Activated B cell treated with CpG ODN at 0.5 μM for 24 hours (primary cell): Measurements from ENCODE around the gene METTL25. TPM values are rescaled to one million over a fixed set of nuclear protein-coding genes. Genes with fewer than 3 reads are reported as not detected.

ENCODE experiments used
- ATAC-seq: fragments of 200-7000 bp; cut with Tn5 transposase; one replicate; pipeline ENCODE4 v1.10.0; 2021; ENCODE audit warnings: low read depth, mild to moderate bottlenecking, moderate library complexity
- CTCF ChIA-PET: fragments of 350-600 bp; sonication (Branson Sonifier 250); formaldehyde crosslinking; loops from one replicate; lab custom pipeline; 2021; ENCODE audit warnings: antibody characterized with exemption; lab: Charles Lee
- POLR2A ChIA-PET: fragments of 350-600 bp; sonication (Branson Sonifier 250); formaldehyde crosslinking; loops from one replicate; lab custom pipeline; 2021; ENCODE audit warnings: antibody characterized with exemption; lab: Charles Lee
- DNase-seq: peaks from one replicate; pipeline ENCODE4 v3.0.0; 2022
- H3K27ac Mint-ChIP-seq: one replicate; pipeline ENCODE4 v1.8.0; 2020; ENCODE audit warnings: mixed read lengths
- H3K27me3 Mint-ChIP-seq: one replicate; pipeline ENCODE4 v1.8.0; 2021; ENCODE audit warnings: mixed read lengths
- H3K36me3 Mint-ChIP-seq: one replicate; pipeline ENCODE4 v1.8.0; 2021; ENCODE audit warnings: low read depth, mixed read lengths
- H3K4me1 Mint-ChIP-seq: one replicate; pipeline ENCODE4 v1.8.0; 2021; ENCODE audit warnings: mixed read lengths
- H3K4me3 Mint-ChIP-seq: one replicate; pipeline ENCODE4 v1.8.0; 2020; ENCODE audit warnings: mild to moderate bottlenecking, mixed read lengths
- H3K9me3 Mint-ChIP-seq: one replicate; pipeline ENCODE4 v1.8.0; 2020; ENCODE audit warnings: mixed read lengths
- CTCF ChIP-seq: fragments of 200-600 bp; IDR thresholded peaks from one replicate; pipeline ENCODE4 v1.8.0; 2022; ENCODE audit warnings: antibody characterized with exemption, mild to moderate bottlenecking
- intact Hi-C: fragments of 100-400 bp; cut with micrococcal nuclease; formaldehyde crosslinking; loops from one replicate; pipeline ENCODE4 v1.15.1; 2024
- total RNA-seq: library from RNA; stranded (reverse); gene quantifications from 2 replicates; pipeline ENCODE4 v1.2.3, GENCODE V29; 2022

The METTL25 gene
- total RNA-seq, 1 donor from 2014 or later: 17.1 TPM

DNA sequence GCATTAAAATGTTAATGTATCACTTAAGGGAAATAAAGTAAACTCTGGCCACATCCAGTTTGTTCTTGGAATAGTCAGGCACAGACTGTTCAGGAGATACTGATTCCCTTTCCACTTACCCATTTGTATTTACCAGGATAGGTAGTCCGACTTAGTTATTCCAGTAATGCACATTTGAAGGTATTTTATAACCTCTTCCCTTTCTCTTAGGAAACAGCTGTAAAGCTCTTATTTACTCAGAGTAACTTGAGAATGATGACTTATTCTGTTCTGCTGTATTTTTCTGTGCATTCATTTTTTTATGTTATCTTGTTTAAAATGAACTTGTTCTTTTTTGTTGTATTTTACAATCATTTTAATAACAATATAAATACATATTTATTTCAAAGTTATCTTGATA, 78.0 kb downstream of the METTL25 start:
- DNase-seq (no peak), ATAC-seq (no peak)
- no peak for TF ChIP-seq CTCF
- H3K27ac Mint-ChIP-seq: no peak overlapping the region
- ChIA-PET POLR2A (no interaction called here), CTCF (no interaction called here)
- intact Hi-C loops: no loop called here
- no peaks in the 10 kb centered on the region for H3K27me3 Mint-ChIP-seq
- H3K4me1 Mint-ChIP-seq: no peaks in the 10 kb centered on the region
- no peaks in the 10 kb centered on the region for H3K9me3 Mint-ChIP-seq
- peaks cover 35% of the 10 kb centered on the region for H3K36me3 Mint-ChIP-seq
- H3K4me3 Mint-ChIP-seq: no peak overlapping the region

- TF ChIP-seq CTCF: no peak
- ATAC-seq (no peak), DNase-seq (no peak)
- H3K4me1 Mint-ChIP-seq: no peaks in the 10 kb centered on the region
- H3K4me3 Mint-ChIP-seq: no peak overlapping the region
- intact Hi-C loops: no loop called here
- no peaks in the 10 kb centered on the region for H3K27me3 Mint-ChIP-seq
- no peak overlapping the region for H3K27ac Mint-ChIP-seq
- H3K36me3 Mint-ChIP-seq: peaks cover 43% of the 10 kb centered on the region
- ChIA-PET CTCF (no interaction called here), POLR2A (no interaction called here)
- H3K9me3 Mint-ChIP-seq: peaks cover 3% of the 10 kb centered on the region
Observed at GRCh38 chr12:82437744-82438143, 79.4 kb downstream of the METTL25 start.

GRCh38 chr12:82438356-82438755, 80.0 kb downstream of the METTL25 start:
- ChIA-PET CTCF (no interaction called here), POLR2A (no interaction called here)
- peaks cover 48% of the 10 kb centered on the region for H3K36me3 Mint-ChIP-seq
- no peak overlapping the region for H3K27ac Mint-ChIP-seq
- no peaks in the 10 kb centered on the region for H3K27me3 Mint-ChIP-seq
- no peak for TF ChIP-seq CTCF
- peaks cover 3% of the 10 kb centered on the region for H3K9me3 Mint-ChIP-seq
- intact Hi-C loops: no loop called here
- DNase-seq (no peak), ATAC-seq (no peak)
- no peak overlapping the region for H3K4me3 Mint-ChIP-seq
- H3K4me1 Mint-ChIP-seq: no peaks in the 10 kb centered on the region

GRCh38 chr12:82440885-82441284, 82.6 kb downstream of the METTL25 start:
- ATAC-seq (no peak), DNase-seq (no peak)
- POLR2A ChIA-PET: no interaction called here
- H3K27ac Mint-ChIP-seq: no peak overlapping the region
- no peaks in the 10 kb centered on the region for H3K27me3 Mint-ChIP-seq
- H3K9me3 Mint-ChIP-seq: peaks cover 3% of the 10 kb centered on the region
- no peak for TF ChIP-seq CTCF
- intact Hi-C loops: no loop called here
- no peak overlapping the region for H3K4me3 Mint-ChIP-seq
- H3K36me3 Mint-ChIP-seq: peaks cover 55% of the 10 kb centered on the region
- CTCF ChIA-PET: no interaction called here
- no peaks in the 10 kb centered on the region for H3K4me1 Mint-ChIP-seq

DNA sequence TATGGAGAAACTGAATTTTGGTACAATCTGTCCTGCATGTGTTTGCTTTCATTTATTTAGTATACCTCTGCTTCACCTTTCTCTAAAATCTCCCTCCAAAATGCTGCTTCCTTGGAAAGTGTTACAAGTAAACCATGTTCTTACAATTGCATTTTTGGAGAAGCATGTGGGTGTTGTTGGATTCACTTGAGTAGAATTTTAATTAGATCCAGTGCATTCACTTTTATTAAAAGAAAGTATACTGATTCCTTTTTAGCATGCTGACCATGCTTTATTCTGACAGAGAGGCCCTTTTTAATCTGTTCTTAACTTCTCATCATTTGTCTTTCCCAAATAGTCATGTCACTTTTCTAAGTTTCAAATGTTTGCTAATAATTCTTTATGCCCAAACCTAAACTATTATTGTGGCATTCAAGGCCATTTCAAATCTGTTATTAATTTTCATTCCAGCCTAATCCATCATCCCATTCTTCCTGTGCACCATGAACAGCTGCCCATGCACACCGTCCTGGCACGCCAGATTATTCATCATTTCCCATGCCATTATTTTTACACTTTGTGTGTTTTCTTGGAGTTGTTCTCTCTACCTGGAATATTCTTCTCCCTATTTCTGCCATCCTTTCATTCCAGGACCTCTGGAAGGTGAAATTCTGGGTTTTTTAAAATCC, 90.7 kb downstream of the METTL25 start:
- intact Hi-C loops: no loop called here
- ChIA-PET CTCF (no interaction called here), POLR2A (no interaction called here)
- DNase-seq (no peak), ATAC-seq (no peak)
- no peak overlapping the region for H3K27ac Mint-ChIP-seq
- TF ChIP-seq CTCF: no peak
- H3K4me3 Mint-ChIP-seq: no peak overlapping the region
- H3K9me3 Mint-ChIP-seq: no peaks in the 10 kb centered on the region
- no peaks in the 10 kb centered on the region for H3K4me1 Mint-ChIP-seq
- H3K27me3 Mint-ChIP-seq: no peaks in the 10 kb centered on the region
- peaks cover 2% of the 10 kb centered on the region for H3K36me3 Mint-ChIP-seq
